MM.1S (cell line): Measurements from ENCODE around the gene CEP192.

Source experiments
- DNase-seq: peaks from one replicate; pipeline ENCODE4 v3.0.0-alpha.2; 2015
- H2AFZ ChIP-seq: fragments of 300-600 bp; sonication (generic); 2 replicates; pipeline ENCODE4 v1.6.0; 2016; ENCODE audit warnings: antibody characterized with exemption, low read length
- H3F3A ChIP-seq: fragments of 300-600 bp; sonication (generic); 2 replicates; pipeline ENCODE4 v1.6.1; 2016; ENCODE audit warnings: mild to moderate bottlenecking, antibody characterized with exemption, low read length, moderate library complexity, mixed read lengths; ENCODE audit not compliant: insufficient read depth
- H3K27ac ChIP-seq: fragments of 300-600 bp; sonication (generic); 2 replicates; pipeline ENCODE4 v1.5.1; 2016; ENCODE audit warnings: mild to moderate bottlenecking, low read length
- H3K27me3 ChIP-seq: fragments of 300-600 bp; sonication (generic); replicated peaks from 2 replicates; pipeline ENCODE4 v1.6.0; 2016; ENCODE audit warnings: low read length; ENCODE audit not compliant: insufficient read depth
- H3K36me3 ChIP-seq: fragments of 300-600 bp; sonication (generic); replicated peaks from 2 replicates; pipeline ENCODE4 v1.6.1; 2016; ENCODE audit warnings: mild to moderate bottlenecking, low read length, mixed read lengths; ENCODE audit not compliant: insufficient read depth
- H3K4me1 ChIP-seq: fragments of 300-600 bp; sonication (generic); 2 replicates; pipeline ENCODE4 v1.6.1; 2016; ENCODE audit warnings: low read length, mixed read lengths
- H3K4me2 ChIP-seq: fragments of 300-600 bp; sonication (generic); 2 replicates; pipeline ENCODE4 v1.6.0; 2016; ENCODE audit warnings: low read depth, low read length
- H3K4me3 ChIP-seq: fragments of 300-600 bp; sonication (generic); 2 replicates; pipeline ENCODE4 v1.5.1; 2016; ENCODE audit warnings: low read length, mixed read lengths
- H3K79me2 ChIP-seq: fragments of 300-600 bp; sonication (generic); 2 replicates; pipeline ENCODE4 v1.6.1; 2016; ENCODE audit warnings: mixed run types, low read length, mixed read lengths
- H3K9ac ChIP-seq: fragments of 300-600 bp; sonication (generic); 2 replicates; pipeline ENCODE4 v1.6.1; 2016; ENCODE audit warnings: low read length, mixed read lengths
- H3K9me2 ChIP-seq: fragments of 300-600 bp; sonication (generic); replicated peaks from 2 replicates; pipeline ENCODE4 v1.6.1; 2016; ENCODE audit warnings: mild to moderate bottlenecking, low read length, mixed read lengths; ENCODE audit not compliant: insufficient read depth
- H3K9me3 ChIP-seq: fragments of 300-600 bp; sonication (generic); replicated peaks from 2 replicates; pipeline ENCODE4 v1.6.1; 2016; ENCODE audit warnings: mild to moderate bottlenecking, low read length, mixed read lengths; ENCODE audit not compliant: insufficient read depth
- H4K20me1 ChIP-seq: fragments of 300-600 bp; sonication (generic); 2 replicates; pipeline ENCODE4 v1.6.1; 2016; ENCODE audit warnings: mild to moderate bottlenecking, low read length, moderate library complexity, mixed read lengths; ENCODE audit not compliant: insufficient read depth
- EZH2 ChIP-seq: fragments of 300-600 bp; sonication (generic); optimal IDR thresholded peaks from 2 replicates; pipeline ENCODE3; 2017; ENCODE audit warnings: low read depth, mild to moderate bottlenecking, antibody characterized with exemption, low read length, mixed read lengths
- EZH2phosphoT487 ChIP-seq: fragments of 300-600 bp; sonication (generic); IDR thresholded peaks from 2 replicates; pipeline ENCODE4 v1.6.1; 2018; ENCODE audit warnings: antibody characterized with exemption, low read length
- TF ChIP-seq, protein P1 (sequence below): fragments of 300-600 bp; sonication (generic); IDR thresholded peaks from 2 replicates; pipeline ENCODE4 v1.5.1; 2016; ENCODE audit warnings: antibody characterized with exemption, low read length, mixed read lengths

CEP192 gene

DNA sequence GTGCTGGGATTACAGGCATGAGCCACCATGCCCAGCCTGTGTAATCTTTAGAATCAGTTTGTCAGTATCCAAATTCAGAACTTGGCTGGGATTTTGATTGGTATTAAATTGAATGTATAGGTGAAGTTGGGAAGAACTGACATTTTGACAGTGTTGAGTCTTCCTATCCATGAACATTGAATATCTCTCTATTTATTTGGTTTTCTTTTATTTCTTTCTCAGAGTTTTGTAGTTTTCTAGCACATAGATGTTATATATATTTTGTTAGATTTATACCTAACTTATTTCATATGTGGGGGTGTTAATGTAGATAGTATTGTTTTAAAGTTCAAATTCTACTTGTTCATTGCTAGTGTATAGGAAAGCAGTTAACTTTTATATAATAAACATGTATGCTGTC, 31.5 kb downstream of the CEP192 start:
- Histone ChIP-seq H3K36me3 (peaks cover 3% of the 10 kb centered on the region), H3K9me2 (no peaks in the 10 kb centered on the region), H3K9me3 (no peaks in the 10 kb centered on the region), H3K27me3 (no peaks in the 10 kb centered on the region), H3K9ac (no peak overlapping the region), H3K4me1 (no peaks in the 10 kb centered on the region), H3K4me3 (no peak overlapping the region), H3K79me2 (peaks cover 28% of the 10 kb centered on the region), H4K20me1 (no peaks in the 10 kb centered on the region), H2AFZ (no peak overlapping the region), H3K4me2 (no peak overlapping the region), H3K27ac (no peak overlapping the region), H3F3A (no peaks in the 10 kb centered on the region)
- TF ChIP-seq, protein P1, sequence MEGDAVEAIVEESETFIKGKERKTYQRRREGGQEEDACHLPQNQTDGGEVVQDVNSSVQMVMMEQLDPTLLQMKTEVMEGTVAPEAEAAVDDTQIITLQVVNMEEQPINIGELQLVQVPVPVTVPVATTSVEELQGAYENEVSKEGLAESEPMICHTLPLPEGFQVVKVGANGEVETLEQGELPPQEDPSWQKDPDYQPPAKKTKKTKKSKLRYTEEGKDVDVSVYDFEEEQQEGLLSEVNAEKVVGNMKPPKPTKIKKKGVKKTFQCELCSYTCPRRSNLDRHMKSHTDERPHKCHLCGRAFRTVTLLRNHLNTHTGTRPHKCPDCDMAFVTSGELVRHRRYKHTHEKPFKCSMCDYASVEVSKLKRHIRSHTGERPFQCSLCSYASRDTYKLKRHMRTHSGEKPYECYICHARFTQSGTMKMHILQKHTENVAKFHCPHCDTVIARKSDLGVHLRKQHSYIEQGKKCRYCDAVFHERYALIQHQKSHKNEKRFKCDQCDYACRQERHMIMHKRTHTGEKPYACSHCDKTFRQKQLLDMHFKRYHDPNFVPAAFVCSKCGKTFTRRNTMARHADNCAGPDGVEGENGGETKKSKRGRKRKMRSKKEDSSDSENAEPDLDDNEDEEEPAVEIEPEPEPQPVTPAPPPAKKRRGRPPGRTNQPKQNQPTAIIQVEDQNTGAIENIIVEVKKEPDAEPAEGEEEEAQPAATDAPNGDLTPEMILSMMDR, result no peak
- no peak for TF ChIP-seq EZH2
- no peak for TF ChIP-seq EZH2phosphoT487
- no peak for DNase-seq

DNA sequence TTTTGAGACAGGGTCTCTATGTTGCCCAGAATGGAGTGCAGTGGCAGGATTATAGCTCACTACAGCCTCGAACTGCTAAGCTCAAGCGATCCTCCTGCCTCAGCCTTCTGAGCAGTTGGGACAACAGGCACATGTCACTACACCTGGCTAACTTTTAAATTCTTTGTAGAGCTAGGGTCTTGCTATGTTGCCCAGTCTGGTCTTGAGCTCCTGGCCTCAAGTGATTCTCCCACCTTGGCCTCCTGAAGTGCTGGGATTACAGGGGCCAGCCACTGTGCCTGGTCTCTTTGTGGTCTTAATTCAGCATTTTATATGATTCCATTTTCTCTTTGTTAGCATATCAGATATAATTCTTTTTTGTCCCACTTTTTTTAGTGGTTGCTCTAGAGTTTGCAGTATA, 34.1 kb downstream of the CEP192 start:
- H3K27me3 ChIP-seq, result no peaks in the 10 kb centered on the region
- no peaks in the 10 kb centered on the region for H3K9me2 ChIP-seq
- H3K4me3 ChIP-seq, result no peak overlapping the region
- H3K4me1 ChIP-seq, result no peaks in the 10 kb centered on the region
- no peak overlapping the region for H2AFZ ChIP-seq
- no peak overlapping the region for H3K27ac ChIP-seq
- H3K4me2 ChIP-seq, result no peak overlapping the region
- H3K9ac ChIP-seq, result no peak overlapping the region
- no peaks in the 10 kb centered on the region for H3F3A ChIP-seq
- DNase-seq, result no peak
- peaks cover 10% of the 10 kb centered on the region for H3K36me3 ChIP-seq
- H3K9me3 ChIP-seq, result no peaks in the 10 kb centered on the region
- TF ChIP-seq EZH2phosphoT487, result no peak
- TF ChIP-seq, protein P1, result no peak
- no peak for TF ChIP-seq EZH2
- H3K79me2 ChIP-seq, result peaks cover 26% of the 10 kb centered on the region
- no peaks in the 10 kb centered on the region for H4K20me1 ChIP-seq

DNA sequence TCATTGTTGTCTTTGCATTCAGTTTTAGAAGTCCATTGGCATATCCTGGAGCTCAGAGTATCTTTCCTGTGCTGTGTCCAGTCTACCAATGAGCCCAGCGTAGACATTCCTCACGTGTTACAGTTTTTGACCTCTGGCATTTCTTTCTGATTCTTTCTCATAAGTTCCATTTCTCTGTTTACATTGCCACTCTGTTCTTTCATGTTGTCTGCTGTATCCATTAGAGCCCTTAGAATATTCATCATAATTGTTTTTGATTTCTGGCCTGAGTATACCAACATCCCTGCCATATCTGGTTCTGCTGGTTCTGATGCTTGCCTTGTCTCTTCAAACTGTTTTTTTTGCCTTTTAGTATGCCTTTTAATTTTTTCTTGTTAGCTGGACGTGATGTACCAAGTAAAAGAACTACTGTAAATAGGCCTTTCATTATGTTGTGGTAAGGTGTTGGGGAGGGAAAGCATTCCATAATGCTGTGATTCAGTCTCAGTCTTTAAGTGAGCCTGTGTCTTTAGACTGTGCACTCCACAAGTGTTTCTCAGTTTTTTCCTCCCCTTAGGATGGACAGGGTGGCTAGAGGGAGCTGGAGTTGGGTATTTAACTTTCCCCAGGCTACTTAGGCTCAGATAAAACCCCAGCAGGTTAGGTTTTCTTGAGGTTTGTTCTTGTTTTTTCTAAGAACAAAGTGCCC, 35.6 kb downstream of the CEP192 start:
- H3K36me3 ChIP-seq, result peaks cover 17% of the 10 kb centered on the region
- no peaks in the 10 kb centered on the region for H3K9me3 ChIP-seq
- no peak overlapping the region for H3K4me2 ChIP-seq
- H3K9me2 ChIP-seq, result no peaks in the 10 kb centered on the region
- peaks cover 26% of the 10 kb centered on the region for H3K79me2 ChIP-seq
- no peak for DNase-seq
- no peak overlapping the region for H3K4me3 ChIP-seq
- H3K9ac ChIP-seq, result no peak overlapping the region
- no peaks in the 10 kb centered on the region for H3K27me3 ChIP-seq
- TF ChIP-seq EZH2 (no peak), EZH2phosphoT487 (no peak)
- TF ChIP-seq, protein P1, result no peak
- no peak overlapping the region for H3K27ac ChIP-seq
- no peaks in the 10 kb centered on the region for H4K20me1 ChIP-seq
- H2AFZ ChIP-seq, result no peak overlapping the region
- no peaks in the 10 kb centered on the region for H3F3A ChIP-seq
- no peaks in the 10 kb centered on the region for H3K4me1 ChIP-seq
